H54 (cell line): ENCODE results near the gene ENDOU.
A peak's percentile ranks its signal among the peaks of the same experiment; 100 is the strongest.

Experiments used
- DNase-seq: peaks from one replicate; pipeline ENCODE4 v3.0.0; 2011; ENCODE audit warnings: low spot score, mixed read lengths; ENCODE audit not compliant: insufficient read length
- FAIRE-seq: peaks from 3 replicates; lab custom pipeline; 2011; peaks lifted over from hg19 to GRCh38; lab: Jason Lieb, UNC
- POLR2A ChIP-seq: IDR thresholded peaks from 2 replicates; pipeline ENCODE4 v1.6.1; 2011; ENCODE audit warnings: low read depth, mild to moderate bottlenecking, low read length

Gene ENDOU

GRCh38 chr12:47766502-47767215 lies 41.4 kb upstream of the ENDOU start:
- no peak for FAIRE-seq
- DNase-seq = no peak
- TF ChIP-seq POLR2A = no peak

GRCh38 chr12:47763481-47764346 lies 38.4 kb upstream of the ENDOU start:
- no peak for TF ChIP-seq POLR2A
- DNase-seq (no peak), FAIRE-seq (no peak)

GRCh38 chr12:47762850-47763465 lies 37.7 kb upstream of the ENDOU start:
- FAIRE-seq (no peak), DNase-seq (no peak)
- TF ChIP-seq POLR2A = no peak

GRCh38 chr12:47758834-47759690 lies 33.8 kb upstream of the ENDOU start, which contains the start of gene RAPGEF3:
Gene RAPGEF3 (minus strand): TSS chr12:47758880. CDS start chr12:47758556, 324 bp downstream.
- FAIRE-seq = no peak
- DNase-seq = peak; percentile 98
- 0 out of 2 replicates have a peak, but pooled peaks have one; percentile 25 for TF ChIP-seq POLR2A

- DNase-seq (no peak), FAIRE-seq (no peak)
- no peak for TF ChIP-seq POLR2A
Measured at GRCh38 chr12:47758584-47758833, 33.2 kb upstream of the ENDOU start.

- no peak for TF ChIP-seq POLR2A
- FAIRE-seq (no peak), DNase-seq (no peak)
Measured at GRCh38 chr12:47757840-47758583, 32.7 kb upstream of the ENDOU start.

GRCh38 chr12:47757364-47757839 lies 32.1 kb upstream of the ENDOU start:
- FAIRE-seq = no peak
- TF ChIP-seq POLR2A = no peak
- DNase-seq = no peak

- no peak for DNase-seq
- no peak for FAIRE-seq
- TF ChIP-seq POLR2A = no peak
Measured at GRCh38 chr12:47755655-47756562, 30.6 kb upstream of the ENDOU start.

GRCh38 chr12:47754881-47755280 lies 29.6 kb upstream of the ENDOU start:
- DNase-seq (no peak), FAIRE-seq (no peak)
- no peak for TF ChIP-seq POLR2A

GRCh38 chr12:47754126-47754525 lies 28.8 kb upstream of the ENDOU start:
- DNase-seq (no peak), FAIRE-seq (no peak)
- TF ChIP-seq POLR2A = no peak

GRCh38 chr12:47753021-47754001 lies 28.0 kb upstream of the ENDOU start:
- DNase-seq (no peak), FAIRE-seq (no peak)
- no peak for TF ChIP-seq POLR2A
